Endothelial cell of umbilical vein (primary cell): ENCODE data around the gene COL20A1. TPM values are rescaled to one million over a fixed set of nuclear protein-coding genes. Genes with fewer than 3 reads are reported as not detected.

ENCODE experiments used
- BruUV-seq: library from RNA; stranded (reverse); fragments of 400-500 nt; replicated peaks from 2 replicates; lab custom pipeline; 2021; lab: Mats Ljungman, UMichigan
- CTCF ChIA-PET: fragments of 300-600, 350-600 bp; sonication (Branson Sonifier 250); formaldehyde crosslinking; loops from one replicate; lab custom pipeline; 2021; ENCODE audit warnings: antibody characterized with exemption, inconsistent platforms; lab: Charles Lee
- POLR2A ChIA-PET: fragments of 300-600, 350-600 bp; sonication (Branson Sonifier 250); formaldehyde crosslinking; loops from one replicate; lab custom pipeline; 2021; ENCODE audit warnings: antibody characterized with exemption, inconsistent platforms; lab: Charles Lee
- DNase-seq: peaks from one replicate; pipeline ENCODE4 v3.0.0-alpha.2; 2011; ENCODE audit warnings: low read depth, low spot score
- FAIRE-seq: peaks from 2 replicates; lab custom pipeline; 2011; peaks lifted over from hg19 to GRCh38; lab: Jason Lieb, UNC
- H2AFZ ChIP-seq: 2 replicates; pipeline ENCODE4 v1.6.0; 2012; ENCODE audit warnings: low read depth, low read length, control low read depth, inconsistent platforms
- H3K27ac ChIP-seq: 2 replicates; pipeline ENCODE4 v1.5.1; 2011; ENCODE audit warnings: low read depth, mild to moderate bottlenecking, control low read depth, low read length, moderate library complexity; ENCODE audit not compliant: insufficient read depth
- H3K27me3 ChIP-seq, 2 experiments: 2 replicates each; pipeline versions ENCODE4 v1.6.0 to v1.6.1; 2011; ENCODE audit warnings: low read length in 2 of 2, mixed read lengths in 1 of 2; ENCODE audit not compliant: control insufficient read depth in 2 of 2, insufficient read depth in 2 of 2
- H3K36me3 ChIP-seq, 2 experiments: 2 replicates in 1 of 2; 3 replicates in 1 of 2; pipeline ENCODE4 v1.5.1; 2011; ENCODE audit warnings: low read length in 2 of 2, mild to moderate bottlenecking in 1 of 2, moderate library complexity in 1 of 2; ENCODE audit not compliant: control insufficient read depth in 2 of 2, insufficient read depth in 2 of 2; ENCODE audit errors: extremely low read depth in 1 of 2
- H3K4me1 ChIP-seq: 3 replicates; pipeline ENCODE4 v1.5.1; 2011; ENCODE audit warnings: mild to moderate bottlenecking, low read length; ENCODE audit not compliant: control insufficient read depth, insufficient read depth; ENCODE audit errors: extremely low read depth
- H3K4me2 ChIP-seq: 2 replicates; pipeline ENCODE4 v1.6.1; 2011; ENCODE audit warnings: low read length, control low read depth, mixed read lengths; ENCODE audit not compliant: insufficient read depth
- H3K4me3 ChIP-seq, 3 experiments: fragments of 200-600 bp in 1 of 3; sonication (generic), shearing (Covaris generic) in 1 of 3; replicated peaks in 1 of 3; 2 replicates each; pipeline ENCODE4 v1.5.1; 2011 to 2016; ENCODE audit warnings: control low read depth in 3 of 3, low read length in 3 of 3, mild to moderate bottlenecking in 2 of 3, inconsistent platforms in 1 of 3, low read depth in 1 of 3, moderate library complexity in 1 of 3; ENCODE audit not compliant: insufficient read depth in 1 of 3
- H3K79me2 ChIP-seq: 2 replicates; pipeline ENCODE4 v1.6.0; 2012; ENCODE audit warnings: low read length, inconsistent platforms; ENCODE audit not compliant: control insufficient read depth, insufficient read depth
- H3K9ac ChIP-seq: replicated peaks from 2 replicates; pipeline ENCODE3; 2011; ENCODE audit warnings: low read length, control low read depth; ENCODE audit not compliant: insufficient read depth; ENCODE audit errors: extremely low read depth
- H3K9me1 ChIP-seq: replicated peaks from 3 replicates; pipeline ENCODE4 v1.6.0; 2011; ENCODE audit warnings: mild to moderate bottlenecking, low read length; ENCODE audit not compliant: control insufficient read depth, insufficient read depth; ENCODE audit errors: extremely low read depth
- H3K9me3 ChIP-seq: replicated peaks from 2 replicates; pipeline ENCODE4 v1.5.1; 2012; ENCODE audit warnings: low read length, inconsistent platforms; ENCODE audit not compliant: control insufficient read depth, insufficient read depth
- H4K20me1 ChIP-seq: replicated peaks from 2 replicates; pipeline ENCODE3; 2011; ENCODE audit warnings: mild to moderate bottlenecking, low read length; ENCODE audit not compliant: control insufficient read depth, insufficient read depth; ENCODE audit errors: extremely low read depth
- EZH2 ChIP-seq: IDR thresholded peaks from 2 replicates; pipeline ENCODE4 v1.6.1; 2012; ENCODE audit warnings: borderline replicate concordance, low read depth, mild to moderate bottlenecking, moderate library complexity, low read length, inconsistent platforms; ENCODE audit not compliant: severe bottlenecking
- FOS ChIP-seq: IDR thresholded peaks from 2 replicates; pipeline ENCODE4 v1.6.1; 2011; ENCODE audit warnings: mild to moderate bottlenecking, low read length, moderate library complexity, borderline replicate concordance; ENCODE audit not compliant: insufficient read depth
- GATA2 ChIP-seq: IDR thresholded peaks from 2 replicates; pipeline ENCODE4 v1.7.0; 2011; ENCODE audit warnings: low read depth, mild to moderate bottlenecking, moderate library complexity, mixed read lengths, low read length; ENCODE audit not compliant: insufficient read length, insufficient read depth
- JUN ChIP-seq: IDR thresholded peaks from 2 replicates; pipeline ENCODE4 v1.6.1; 2011; ENCODE audit warnings: borderline replicate concordance, low read depth; ENCODE audit not compliant: insufficient read length, insufficient read depth
- MYC ChIP-seq: IDR thresholded peaks from one replicate; pipeline ENCODE4 v1.6.1; 2011; ENCODE audit warnings: mild to moderate bottlenecking, low read depth, low read length
- POLR2AphosphoS5 ChIP-seq: IDR thresholded peaks from 2 replicates; pipeline ENCODE4 v1.6.1; 2012; ENCODE audit warnings: low read depth, mild to moderate bottlenecking, control low read depth, low read length, moderate library complexity; ENCODE audit not compliant: insufficient read depth
- dilution Hi-C: fragments of 300-500 bp; cut with MboI; formaldehyde crosslinking; loops from one replicate; pipeline ENCODE4 v1.15.0; 2019; ENCODE audit warnings: low sequenced_read_pairs; ENCODE audit not compliant: extremely low pct_ligation_motif_present
- intact Hi-C: fragments of 100-400 bp; cut with micrococcal nuclease; formaldehyde crosslinking; loops from one replicate; pipeline ENCODE4 v1.10.0; 2022
- polyA plus RNA-seq, 4 experiments: library from polyadenylated mRNA; depleted of rRNA in 3 of 4; stranded (reverse) in 3 of 4; unstranded in 1 of 4; fragments of >200 nt; gene quantifications; 2 replicates each; pipeline versions ENCODE4 v1.2.1 to v1.2.3, GENCODE V29; 2011 to 2012; ENCODE audit warnings: missing spikeins in 1 of 4
- total RNA-seq: library from RNA; stranded (reverse); gene quantifications from 2 replicates; pipeline ENCODE4 v1.2.3, GENCODE V29; 2021
- TF ChIP-seq, protein P1 (sequence below), 2 donors: IDR thresholded peaks; 1 replicate in 1 of 2; 2 replicates in 1 of 2; pipeline ENCODE4 v1.5.1; 2011; ENCODE audit warnings: low read length in 2 of 2, mild to moderate bottlenecking in 2 of 2, moderate library complexity in 2 of 2, control low read depth in 1 of 2, inconsistent platforms in 1 of 2, low read depth in 1 of 2; ENCODE audit not compliant: insufficient read depth in 1 of 2; ENCODE audit errors: extremely low read depth in 1 of 2

Gene COL20A1
- total and polyA plus RNA-seq, 2 donors (not counting 3 experiments of a cell fraction or from before 2014, with no cell fraction given) = not detected

DNA sequence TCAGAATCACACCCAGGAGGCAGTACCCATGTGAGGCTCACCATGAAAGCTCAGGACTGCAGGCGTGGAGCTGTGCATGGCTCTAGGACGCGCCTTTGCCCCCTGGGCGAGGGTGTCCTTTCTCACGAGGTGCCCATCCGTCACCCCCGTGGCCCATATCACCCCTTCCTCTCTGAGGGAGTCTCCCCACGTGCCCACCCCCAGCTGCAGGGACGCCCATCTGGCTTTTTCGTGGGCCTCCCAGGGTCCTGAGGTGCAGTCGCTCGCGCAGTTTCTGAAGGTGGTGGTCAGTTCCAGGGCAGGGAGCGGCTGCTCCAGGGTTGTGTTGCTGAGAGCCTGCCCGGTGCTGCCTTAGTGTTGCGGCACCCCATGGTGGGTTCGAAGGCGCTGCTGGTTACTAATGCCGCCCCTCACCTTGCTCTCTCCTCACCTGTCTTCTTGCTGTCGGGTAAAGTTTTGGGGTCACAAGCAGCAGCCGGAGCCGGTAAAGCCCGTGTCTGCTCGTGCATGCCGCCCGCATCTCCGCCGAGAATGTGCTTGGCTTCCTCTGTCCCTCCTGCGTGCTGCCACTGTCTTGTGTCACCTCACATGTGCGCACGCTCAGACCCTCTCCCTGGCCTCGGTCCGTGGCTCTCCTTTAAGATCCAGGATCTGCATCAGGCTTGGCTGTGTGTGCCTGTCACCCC, 9.4 kb upstream of the COL20A1 start:
- POLR2A ChIA-PET = interaction anchor here (0.8 kb wide), 1 partner anchor 11 kb away, joined by 3 read pairs; the partner anchor contains the start of gene ARFGAP1
- BruUV-seq = no TSS peak

More for the DNA sequence above, 9.4 kb upstream of the COL20A1 start:
- no peaks in the 10 kb centered on the region for H3K4me1 ChIP-seq
- H3K4me2 ChIP-seq = no peak overlapping the region
- H4K20me1 ChIP-seq = no peaks in the 10 kb centered on the region
- H3K27ac ChIP-seq = no peak overlapping the region
- H3K9ac ChIP-seq = no peak overlapping the region
- H3K36me3 ChIP-seq = peaks cover 7 to 50% of the 10 kb centered on the region in 2 experiments
- H3K4me3 ChIP-seq = no peak overlapping the region
- no peaks in the 10 kb centered on the region for H3K79me2 ChIP-seq
- intact Hi-C loops = no loop called here
- H3K27me3 ChIP-seq = no peaks in the 10 kb centered on the region
- H2AFZ ChIP-seq = no peak overlapping the region
- dilution Hi-C loops = no loop called here
- DNase-seq (no peak), FAIRE-seq (no peak)
- CTCF ChIA-PET = interaction anchor here (1.2 to 2.0 kb wide), 3 partner anchors 8 to 60 kb away, joined by 3 to 5 read pairs (median 4); partner anchors contain the start of gene ARFGAP1
- H3K9me3 ChIP-seq = no peaks in the 10 kb centered on the region
- TF ChIP-seq FOS (no peak), JUN (no peak), POLR2AphosphoS5 (no peak), EZH2 (no peak), GATA2 (no peak), MYC (no peak)
- TF ChIP-seq, protein P1, sequence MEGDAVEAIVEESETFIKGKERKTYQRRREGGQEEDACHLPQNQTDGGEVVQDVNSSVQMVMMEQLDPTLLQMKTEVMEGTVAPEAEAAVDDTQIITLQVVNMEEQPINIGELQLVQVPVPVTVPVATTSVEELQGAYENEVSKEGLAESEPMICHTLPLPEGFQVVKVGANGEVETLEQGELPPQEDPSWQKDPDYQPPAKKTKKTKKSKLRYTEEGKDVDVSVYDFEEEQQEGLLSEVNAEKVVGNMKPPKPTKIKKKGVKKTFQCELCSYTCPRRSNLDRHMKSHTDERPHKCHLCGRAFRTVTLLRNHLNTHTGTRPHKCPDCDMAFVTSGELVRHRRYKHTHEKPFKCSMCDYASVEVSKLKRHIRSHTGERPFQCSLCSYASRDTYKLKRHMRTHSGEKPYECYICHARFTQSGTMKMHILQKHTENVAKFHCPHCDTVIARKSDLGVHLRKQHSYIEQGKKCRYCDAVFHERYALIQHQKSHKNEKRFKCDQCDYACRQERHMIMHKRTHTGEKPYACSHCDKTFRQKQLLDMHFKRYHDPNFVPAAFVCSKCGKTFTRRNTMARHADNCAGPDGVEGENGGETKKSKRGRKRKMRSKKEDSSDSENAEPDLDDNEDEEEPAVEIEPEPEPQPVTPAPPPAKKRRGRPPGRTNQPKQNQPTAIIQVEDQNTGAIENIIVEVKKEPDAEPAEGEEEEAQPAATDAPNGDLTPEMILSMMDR (IDR thresholded peaks at IDR 0.05; ENCODE audit: extremely low read depth in 1 of 2, insufficient read depth in 1 of 2, low read depth in 1 of 2, low read length in 2 of 2) = no peak
- H3K9me1 ChIP-seq = no peaks in the 10 kb centered on the region
